Activated naive CD4-positive, alpha-beta T cell treated with anti-CD3 and anti-CD28 coated beads for 36 hours (primary cell): ENCODE results near the gene PDS5A. TPM values are rescaled to one million over a fixed set of nuclear protein-coding genes. Genes with fewer than 3 reads are reported as not detected.
"Not testable (repeated sequence)": the region's sequence is repeated elsewhere in the genome, so short reads cannot be mapped to it uniquely, and the experiment has no call there.

Source experiments
- CTCF ChIA-PET: fragments of 350-600 bp; sonication (Branson Sonifier 250); formaldehyde crosslinking; loops from one replicate; lab custom pipeline; 2021; ENCODE audit warnings: antibody characterized with exemption; lab: Charles Lee
- DNase-seq: peaks from one replicate; pipeline ENCODE4 v3.0.0-alpha.2; 2020
- H3K27ac Mint-ChIP-seq: one replicate; pipeline ENCODE4 v1.8.0; 2021; ENCODE audit warnings: mild to moderate bottlenecking, mixed read lengths
- H3K27me3 Mint-ChIP-seq: one replicate; pipeline ENCODE4 v1.8.0; 2021; ENCODE audit warnings: low read depth, mixed read lengths
- H3K36me3 Mint-ChIP-seq: one replicate; pipeline ENCODE4 v1.8.0; 2021; ENCODE audit warnings: low read depth, mixed read lengths
- H3K4me1 Mint-ChIP-seq: one replicate; pipeline ENCODE4 v1.8.0; 2021; ENCODE audit warnings: low read depth, mixed read lengths
- H3K4me3 Mint-ChIP-seq: one replicate; pipeline ENCODE4 v1.8.0; 2021; ENCODE audit warnings: mild to moderate bottlenecking, moderate library complexity, mixed read lengths
- H3K9me3 Mint-ChIP-seq: one replicate; pipeline ENCODE4 v1.8.0; 2021; ENCODE audit warnings: mixed read lengths
- intact Hi-C: fragments of 100-400 bp; cut with micrococcal nuclease; formaldehyde crosslinking; loops from one replicate; pipeline ENCODE4 v1.15.1; 2023
- total RNA-seq, 2 experiments: library from RNA; stranded (reverse); gene quantifications; one replicate each; pipeline ENCODE4 v1.2.3, GENCODE V29; 2021

PDS5A gene
- total RNA-seq, 2 experiments from 2014 or later: 86.8 to 89.1 TPM

GRCh38 chr4:39781988-39782387, 195.7 kb downstream of the PDS5A start:
- H3K4me1 Mint-ChIP-seq, CTCF ChIA-PET, H3K27me3 Mint-ChIP-seq, H3K27ac Mint-ChIP-seq, H3K36me3 Mint-ChIP-seq, H3K4me3 Mint-ChIP-seq, DNase-seq, H3K9me3 Mint-ChIP-seq, intact Hi-C loops: not testable (repeated sequence)

Other genes with a start within 250 kb of the PDS5A start
- gene N4BP2, start 78.9 kb upstream of the PDS5A start, total RNA-seq: 10 to 100 TPM; 17.5 to 18.8 TPM
- gene RHOH, start 219.1 kb upstream of the PDS5A start, total RNA-seq: 10 to 100 TPM; 87.5 to 92.7 TPM